DMS79 treated with DMSO at 0.1 percent for 48 hours (cell line): ENCODE data around the gene SYTL2.
A peak's percentile ranks its signal among the peaks of the same experiment; 100 is the strongest.
"Not testable (repeated sequence)": the region's sequence is repeated elsewhere in the genome, so short reads cannot be mapped to it uniquely, and the experiment has no call there.

Experiments
- DNase-seq: peaks from one replicate; lab custom pipeline; 2025; lab: John Stamatoyannopoulos, UW

Gene SYTL2

DNA sequence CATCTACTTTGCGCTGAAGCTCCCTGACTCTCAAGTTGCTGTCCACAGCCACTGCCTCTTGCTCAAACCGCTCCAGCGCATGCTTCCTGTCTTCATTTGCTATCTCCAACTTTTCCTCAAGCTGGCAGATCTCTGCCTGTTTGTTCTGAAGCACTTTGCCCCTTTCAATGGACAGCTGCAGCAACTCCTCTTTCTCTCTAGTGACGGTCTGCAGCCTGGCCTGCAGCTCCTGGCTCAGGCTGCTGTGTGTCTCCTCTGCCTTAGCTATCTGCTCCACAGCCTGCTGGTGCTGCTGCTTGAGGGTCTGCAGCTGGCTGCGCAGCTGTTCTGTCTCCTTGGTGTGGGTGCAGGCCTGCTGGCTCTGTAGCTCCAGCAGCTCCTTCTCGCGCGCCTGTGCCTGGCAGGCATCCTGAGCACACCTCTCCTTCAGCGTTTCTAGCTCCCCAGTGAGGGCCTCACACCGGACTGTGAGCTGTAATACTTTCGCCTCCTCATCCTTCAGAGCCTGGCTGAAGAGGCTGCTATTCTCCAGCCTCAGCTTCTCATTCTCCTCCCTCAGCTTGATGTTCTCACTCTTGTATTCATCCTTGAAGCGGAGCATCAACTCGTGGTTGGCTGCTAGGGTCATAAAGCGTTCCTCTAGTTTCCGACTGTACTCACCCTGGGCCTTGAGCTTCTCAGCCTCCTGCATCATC lies 125.7 kb downstream of the SYTL2 start:
- DNase-seq: peak; percentile 88

DNA sequence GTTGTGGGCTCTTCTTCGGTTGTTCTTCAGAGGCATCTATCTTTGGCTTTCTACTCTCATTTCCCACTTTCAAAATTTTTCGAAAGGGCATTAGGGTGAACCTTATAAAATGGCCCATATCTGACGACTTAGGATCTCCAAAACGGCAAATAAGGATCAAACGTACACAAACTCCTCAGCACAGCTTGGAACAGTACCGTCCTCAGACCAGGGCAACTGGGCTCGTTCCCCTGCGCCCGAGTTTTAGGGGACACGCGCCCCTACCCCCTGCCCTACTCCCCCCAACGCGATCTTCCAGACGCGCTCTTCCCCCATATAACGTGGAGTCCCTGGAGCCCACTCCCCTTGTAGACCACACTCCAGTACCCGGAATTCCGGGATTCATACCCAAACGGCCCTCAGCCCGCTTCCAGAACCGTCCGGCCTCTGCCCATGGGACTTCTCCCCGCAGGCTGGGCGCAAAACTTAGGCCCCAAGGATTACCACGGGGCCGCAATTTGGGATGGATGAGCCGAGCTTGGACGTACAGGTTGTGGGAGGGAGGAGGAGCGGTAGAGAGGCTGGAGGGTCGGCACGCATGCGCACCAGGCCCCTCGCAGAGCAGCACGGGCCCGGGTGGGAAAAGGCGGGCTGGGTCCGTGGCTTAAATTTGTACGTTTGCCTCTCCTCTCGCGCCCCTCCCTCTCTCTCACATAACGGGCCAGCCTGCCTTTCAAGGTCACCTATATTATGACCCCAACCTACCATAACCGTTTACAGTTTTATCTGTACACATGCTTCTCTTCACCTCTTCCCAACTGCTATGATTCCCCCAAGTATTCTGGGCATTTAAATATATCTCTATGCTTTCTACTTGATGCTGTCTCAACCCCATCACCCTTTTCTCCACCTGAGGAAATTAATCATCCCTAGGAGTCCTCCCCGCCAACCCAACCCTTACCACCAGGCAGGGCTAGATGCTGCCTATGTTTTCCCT lies 128.3 kb downstream of the SYTL2 start:
- no peak for DNase-seq

DNA sequence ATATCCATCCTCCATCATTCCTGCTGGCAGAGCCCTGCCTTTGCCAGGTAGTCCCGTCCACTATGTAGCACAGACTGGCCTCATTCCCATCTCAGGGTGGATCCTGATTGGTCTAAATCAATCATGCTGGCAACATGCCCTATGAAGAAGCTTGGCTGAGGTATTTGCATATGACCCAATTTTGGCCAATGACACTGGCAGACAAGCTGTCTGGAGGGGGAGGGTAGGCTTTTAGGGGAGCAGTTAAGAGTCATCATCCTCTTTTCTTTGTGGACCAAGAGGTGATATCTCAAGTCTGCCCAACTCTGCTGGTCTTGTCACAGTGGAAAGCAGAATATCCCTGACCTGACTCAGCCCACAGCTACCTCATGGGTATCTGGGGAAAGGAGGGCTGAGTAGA lies 130.0 kb downstream of the SYTL2 start:
- DNase-seq: no peak

DNA sequence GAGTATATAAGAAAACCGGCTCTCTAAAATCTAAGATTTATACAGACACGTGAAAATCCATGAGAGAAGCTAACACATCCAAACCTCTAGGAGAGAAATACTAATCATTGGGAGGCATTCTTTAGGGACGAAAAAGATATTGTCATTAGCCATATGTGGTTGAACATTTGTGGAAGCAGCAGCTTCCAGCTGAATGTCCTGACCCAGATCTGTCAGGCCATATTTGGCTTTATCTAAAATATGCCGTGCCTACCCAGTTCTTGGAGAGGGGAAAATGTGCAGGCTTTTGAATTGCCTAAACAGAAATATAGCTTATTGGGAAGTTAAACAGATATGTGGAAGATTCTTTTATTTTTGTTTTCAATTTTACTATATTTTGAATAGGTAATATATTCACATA lies 131.4 kb downstream of the SYTL2 start:
- DNase-seq: no peak

DNA sequence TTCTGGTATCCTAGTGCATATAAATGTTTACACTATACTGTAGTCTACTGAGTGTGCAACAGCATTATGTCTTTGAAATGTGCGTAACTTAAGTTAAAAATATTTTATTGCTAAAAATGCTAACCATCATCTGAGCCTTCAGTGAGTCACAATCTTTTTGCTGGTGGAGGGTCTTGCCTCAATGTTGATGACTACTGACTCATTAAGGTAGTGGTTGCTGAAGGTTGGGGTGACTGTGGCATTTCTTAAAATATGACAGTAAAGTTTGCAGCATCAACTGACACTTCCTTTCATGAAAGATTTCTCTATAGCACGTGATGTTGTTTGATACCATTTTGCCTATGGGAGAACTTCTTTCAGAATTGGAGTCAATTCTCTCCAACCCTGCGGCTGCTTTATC lies 137.5 kb downstream of the SYTL2 start:
- no peak for DNase-seq

DNA sequence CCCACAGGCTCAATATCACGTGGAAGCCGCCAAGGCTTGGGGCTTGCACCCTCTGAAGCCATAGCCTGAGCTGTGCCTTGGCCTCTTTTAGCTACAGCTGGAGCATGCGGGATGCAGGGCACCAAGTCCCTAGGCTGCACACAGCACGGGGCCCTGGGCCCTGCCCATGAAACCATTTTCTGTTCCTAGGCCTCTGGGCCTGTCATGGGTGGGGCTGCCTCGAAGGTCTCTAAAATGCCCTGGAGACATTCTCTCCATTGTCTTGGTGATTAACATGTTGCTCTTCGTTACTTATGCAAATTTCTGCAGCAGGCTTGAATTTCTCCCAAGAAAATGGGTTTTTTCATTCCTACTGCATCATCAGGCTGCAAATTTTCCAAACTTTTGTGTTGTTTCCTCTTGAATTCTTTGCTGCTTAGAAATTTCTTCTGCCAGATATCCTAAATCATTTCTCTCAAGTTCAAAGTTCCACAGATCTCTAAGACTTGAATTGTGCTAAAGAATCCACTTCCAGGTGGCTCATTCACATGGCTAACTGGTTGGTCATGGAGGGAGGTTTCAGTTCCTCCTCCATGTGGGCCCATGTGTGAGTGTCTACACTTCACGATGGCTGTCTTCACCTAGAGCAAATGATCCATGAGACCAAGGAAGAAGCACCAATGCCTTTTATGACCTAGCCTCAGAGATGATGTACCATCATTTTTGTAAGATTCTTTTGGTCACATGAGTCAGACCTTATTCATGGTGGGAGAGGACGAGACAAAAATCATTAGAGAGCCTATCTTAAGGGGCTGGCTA lies 138.6 kb downstream of the SYTL2 start:
- DNase-seq: no peak

DNA sequence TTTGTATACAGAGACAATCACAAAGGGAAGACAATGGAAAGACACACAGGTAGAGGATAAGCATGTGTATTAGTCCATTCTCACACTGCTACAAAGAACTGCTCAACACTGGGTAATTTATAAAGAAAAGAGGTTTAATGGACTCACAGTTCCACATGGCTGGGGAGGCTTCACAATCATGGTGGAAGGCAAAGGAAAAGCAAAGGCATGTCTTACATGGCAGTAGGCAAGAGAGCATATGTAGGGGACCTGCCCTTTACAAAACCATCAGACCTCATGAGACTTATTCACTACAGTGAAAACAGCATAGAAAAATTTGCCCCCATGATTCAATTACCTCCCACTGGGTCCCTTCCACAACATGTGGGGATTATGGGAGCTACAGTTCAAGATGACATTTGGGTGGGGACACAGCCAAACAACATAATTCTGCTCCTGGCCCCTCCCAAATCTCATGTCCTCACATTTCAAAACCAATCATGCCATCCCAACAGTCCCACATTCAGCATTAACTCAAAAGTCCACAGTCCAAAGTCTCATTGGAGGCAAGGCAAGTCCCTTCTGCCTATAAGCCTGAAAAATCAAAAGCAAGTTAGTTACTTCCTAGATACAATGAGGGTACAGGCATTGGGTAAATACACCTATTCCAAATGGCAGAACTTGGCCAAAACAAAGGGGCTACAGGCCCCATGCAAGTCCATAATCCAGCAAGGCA lies 139.8 kb downstream of the SYTL2 start:
- DNase-seq: not testable (repeated sequence)

DNA sequence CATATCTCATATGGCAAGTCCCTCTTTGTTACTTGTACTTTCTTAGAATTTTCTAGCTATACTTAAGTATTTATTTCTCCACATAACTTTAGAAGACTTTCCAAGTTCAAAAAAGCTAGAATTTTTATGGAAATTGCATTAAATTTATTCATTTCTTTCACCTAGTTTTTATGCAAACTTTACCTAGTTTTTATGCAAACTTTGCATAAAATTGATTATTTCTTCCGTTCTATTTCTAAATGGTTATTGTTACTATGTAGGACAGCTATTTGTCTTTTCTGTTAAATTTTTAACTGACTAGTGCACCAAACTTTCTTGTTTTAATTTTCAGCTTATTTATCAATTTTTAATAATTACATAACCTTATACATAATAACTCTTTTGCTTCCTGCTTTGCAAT lies 142.8 kb downstream of the SYTL2 start:
- no peak for DNase-seq

DNA sequence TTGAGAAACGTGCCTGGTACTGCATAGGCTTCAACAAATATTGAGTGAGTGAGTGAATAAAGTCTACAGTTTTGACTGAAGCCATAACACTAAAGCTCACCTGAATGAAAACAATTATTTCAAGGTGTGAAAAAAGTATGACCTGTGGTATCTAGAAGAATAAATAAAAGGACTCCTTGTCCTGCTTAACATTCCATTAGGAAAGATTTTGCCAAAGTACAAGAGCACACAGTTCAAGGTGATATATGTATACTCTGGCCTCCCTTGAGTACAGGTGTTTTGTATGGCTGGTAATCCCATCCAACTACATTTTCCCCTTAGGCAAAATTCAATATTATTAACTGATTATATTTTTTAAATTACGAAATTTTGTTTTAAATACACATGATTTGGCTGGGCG lies 144.3 kb downstream of the SYTL2 start:
- no peak for DNase-seq

DNA sequence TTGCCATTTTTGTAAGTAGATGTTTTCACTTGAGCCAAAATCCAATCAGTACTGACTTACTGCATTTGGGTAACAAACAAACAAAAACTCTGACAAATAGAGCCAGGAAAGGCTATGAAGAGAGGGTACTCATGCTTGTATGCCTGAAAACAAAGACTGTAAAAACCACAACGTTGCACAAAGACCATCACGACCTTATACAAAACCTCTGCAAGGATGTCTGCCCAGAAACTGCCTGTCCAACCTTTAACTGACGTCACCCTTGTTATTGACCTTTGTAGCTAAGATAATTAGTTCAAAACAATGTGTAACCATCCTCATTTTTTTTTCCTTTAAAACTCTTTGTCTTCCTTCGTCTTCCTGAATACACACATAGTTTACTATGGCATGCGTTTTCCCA lies 145.2 kb downstream of the SYTL2 start:
- DNase-seq: peak; percentile 55

DNA sequence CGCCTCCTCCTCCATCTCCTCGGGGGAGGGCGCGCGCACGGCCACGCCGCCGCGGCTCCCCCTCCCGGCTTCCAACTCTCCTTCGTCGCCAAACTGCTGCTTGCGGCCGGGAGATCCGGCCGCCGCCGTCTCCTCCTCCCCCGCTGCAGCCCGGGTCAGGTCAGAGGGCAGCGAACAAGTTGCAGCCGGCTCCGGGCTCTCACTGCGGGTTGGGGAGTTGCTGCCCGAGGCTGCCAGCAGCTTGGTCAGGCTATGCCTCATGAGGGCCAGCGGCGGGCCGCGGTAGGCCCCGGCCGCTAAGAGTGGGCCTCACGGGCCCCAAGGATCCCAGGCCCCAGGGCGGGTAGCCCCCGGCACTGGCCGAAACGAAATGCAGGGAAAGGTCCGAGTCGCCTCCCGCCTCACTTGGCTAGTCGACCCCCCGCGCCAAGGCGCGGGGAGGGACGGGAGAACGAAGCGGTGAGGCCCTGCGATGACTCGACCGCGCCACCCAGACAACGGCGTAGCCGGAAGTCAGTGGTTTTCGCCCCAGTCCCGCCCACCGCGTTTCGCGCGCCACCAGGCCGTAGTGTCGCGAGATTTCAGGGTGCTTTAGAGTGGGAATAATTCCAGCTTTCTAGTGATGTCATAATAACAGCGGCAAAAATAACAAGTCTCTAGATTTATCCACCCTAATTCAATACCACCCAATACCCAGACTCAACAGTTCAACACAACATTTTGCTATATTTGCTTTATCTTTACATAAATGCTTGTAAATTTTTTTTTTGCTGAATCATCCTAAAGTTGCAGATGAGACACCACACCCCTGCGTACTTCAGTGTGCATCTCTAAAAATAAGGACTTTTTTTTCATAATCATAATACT lies 146.1 kb downstream of the SYTL2 start, which contains the start of gene CREBZF:
Gene CREBZF (minus strand): TSS at position 515 of the 867 bp plus-strand sequence. CDS start 254 bp downstream, at position 261.
- peak; percentile 97 for DNase-seq

DNA sequence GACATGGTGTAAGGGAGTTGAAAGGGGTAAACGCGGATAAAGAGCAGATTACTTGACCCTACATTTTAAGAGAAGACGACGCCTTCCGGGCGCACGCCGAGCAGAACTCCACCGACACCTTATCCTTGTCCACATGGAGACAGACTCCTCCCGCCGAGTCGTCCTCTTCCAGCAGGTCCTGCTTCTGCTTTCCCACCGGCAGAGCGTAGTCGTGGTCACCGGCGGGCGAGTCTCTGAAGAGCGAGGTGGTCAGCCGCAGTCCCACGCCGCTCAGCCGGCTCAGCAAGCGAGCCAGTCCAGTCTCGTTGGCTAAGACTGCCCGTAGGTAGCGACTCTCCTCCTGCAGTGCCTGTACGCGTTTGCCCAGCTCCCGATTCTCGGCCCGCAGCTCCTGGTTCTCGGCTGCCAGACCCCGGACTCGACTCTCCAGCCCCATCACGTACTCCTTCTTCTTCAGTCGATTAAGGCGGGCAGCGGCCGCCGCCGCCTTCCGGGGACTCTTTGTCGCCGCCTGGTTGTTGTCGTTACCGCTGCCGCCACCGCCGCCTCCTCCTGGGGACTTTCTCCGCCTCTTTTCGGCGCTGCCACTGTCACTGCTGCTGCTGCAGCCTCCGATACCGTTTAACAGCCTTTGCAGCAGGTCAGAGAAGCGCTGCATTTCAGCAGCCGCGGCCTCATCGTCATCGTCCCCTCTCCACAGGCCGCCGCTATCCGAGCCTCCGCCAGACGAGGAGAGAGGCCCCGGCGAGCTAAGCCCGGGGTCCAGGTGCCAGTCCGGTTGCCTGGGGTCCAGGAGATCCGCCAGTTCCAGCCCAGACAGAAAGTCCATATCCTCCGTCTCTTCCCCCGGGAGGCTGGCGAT lies 147.0 kb downstream of the SYTL2 start:
- peak; percentile 67 for DNase-seq

DNA sequence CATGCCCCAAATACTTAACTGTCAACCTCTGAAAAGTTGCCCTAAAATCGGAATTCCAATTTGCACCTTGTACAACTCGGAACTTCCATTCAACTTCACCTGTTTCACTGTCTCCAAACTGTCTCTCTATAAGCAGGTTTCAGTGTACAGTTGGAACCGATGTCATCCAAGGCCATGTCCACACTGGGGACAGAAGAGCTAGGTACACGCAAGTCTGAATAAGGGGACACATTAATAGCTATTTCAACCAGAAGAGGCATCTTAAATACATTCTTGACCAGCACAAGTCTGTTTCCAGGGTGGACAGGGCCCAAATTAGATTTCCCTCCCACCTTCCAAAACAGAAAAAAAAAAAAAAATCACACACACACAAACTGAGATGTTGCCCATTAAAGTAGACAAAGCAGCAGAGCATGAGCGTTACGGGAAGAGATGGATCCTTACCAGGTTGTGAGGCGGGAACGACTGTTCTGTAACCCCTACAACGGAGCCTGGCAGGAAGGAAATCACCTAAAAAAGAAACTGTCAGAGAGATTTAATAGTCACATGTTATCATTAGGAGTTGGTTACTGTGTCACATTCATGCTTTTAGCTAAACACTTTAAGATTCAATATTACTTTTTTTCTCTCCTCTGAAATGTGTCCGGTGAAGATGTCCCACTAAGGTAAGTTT lies 147.7 kb downstream of the SYTL2 start:
- peak; percentile 27 for DNase-seq

DNA sequence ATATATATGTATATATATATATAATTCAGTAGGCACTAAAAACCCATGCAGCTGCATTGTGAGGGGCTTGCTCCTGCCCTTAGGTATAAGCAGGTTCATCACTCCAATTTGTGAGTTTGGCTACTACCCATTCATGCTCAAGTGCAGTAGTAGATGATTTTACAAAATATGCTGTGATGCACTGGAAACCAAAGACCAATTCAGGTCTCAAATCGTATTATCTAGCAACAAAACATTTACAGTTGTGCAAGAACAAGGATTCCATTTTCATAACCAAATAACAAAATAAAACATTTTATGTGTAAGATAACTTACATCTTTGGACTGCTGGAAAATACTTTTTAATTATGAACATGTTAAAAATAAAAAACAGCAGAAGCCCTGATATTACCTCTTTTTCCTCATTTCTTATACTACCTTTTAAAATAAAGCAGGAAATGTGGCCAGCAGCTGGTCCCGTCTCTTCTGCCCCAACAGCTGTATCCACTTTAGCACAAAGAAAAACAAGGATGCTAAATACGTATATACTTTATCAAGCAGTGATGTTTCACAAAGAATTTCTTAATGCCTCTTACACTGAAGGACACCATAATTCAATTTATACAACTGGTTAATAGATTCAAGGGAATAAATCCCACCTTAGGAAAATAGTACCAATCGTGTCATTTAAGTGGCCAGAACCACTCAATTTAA lies 148.8 kb downstream of the SYTL2 start:
- DNase-seq: no peak

DNA sequence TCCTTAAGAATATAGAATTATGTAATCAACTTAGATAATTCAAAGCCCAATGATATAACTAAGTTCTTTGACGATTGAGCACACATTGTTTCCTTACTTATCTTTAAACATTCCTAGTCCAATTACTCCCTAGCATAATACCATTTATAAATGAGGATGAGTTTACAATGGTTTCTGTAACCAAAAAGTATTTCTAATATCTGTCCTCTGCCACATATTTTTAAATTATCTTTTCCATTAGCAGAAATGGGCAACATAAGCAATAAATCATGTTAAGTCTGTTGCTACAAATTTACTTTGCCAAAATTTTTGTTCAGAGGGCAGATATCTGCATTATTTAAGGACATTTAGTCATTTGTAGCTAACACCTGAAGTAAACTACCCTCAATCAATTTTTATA lies 152.8 kb downstream of the SYTL2 start:
- no peak for DNase-seq

DNA sequence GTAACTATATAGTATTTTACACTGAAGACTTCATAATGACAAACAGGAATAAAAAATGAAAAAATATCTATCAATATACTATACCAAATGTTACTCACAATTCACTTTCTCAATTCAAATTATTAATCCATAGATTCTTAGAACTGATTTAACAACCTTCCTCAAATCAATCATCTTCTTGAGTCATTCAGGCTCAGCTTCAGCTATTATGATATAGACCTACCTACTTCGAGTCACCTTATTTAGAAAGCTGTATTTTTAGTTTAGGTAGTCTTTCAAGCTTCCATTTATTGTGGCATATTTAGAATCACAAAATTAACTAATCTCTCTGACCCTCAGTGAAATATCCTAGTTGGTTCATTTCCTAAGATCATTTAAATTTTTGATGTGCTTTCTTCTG lies 154.2 kb downstream of the SYTL2 start:
- no peak for DNase-seq

DNA sequence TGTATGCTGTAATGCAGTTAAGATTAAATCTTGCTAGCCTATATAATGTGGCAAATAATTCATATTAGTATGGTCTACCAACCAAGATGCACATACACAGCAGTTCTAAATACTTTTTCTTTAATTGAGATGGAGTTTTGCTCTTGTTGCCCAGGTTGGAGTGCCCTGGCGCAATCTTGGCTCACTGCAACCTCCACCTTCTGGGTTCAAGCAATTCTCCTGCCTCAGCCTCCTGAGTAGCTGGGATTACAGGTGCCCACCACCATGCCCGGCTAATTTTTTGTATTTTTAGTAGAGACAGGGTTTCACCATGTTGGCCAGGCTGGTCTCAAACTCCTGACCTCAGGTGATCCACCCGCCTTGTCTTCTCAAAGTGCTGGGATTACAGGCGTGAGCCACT lies 156.6 kb downstream of the SYTL2 start:
- DNase-seq: not testable (repeated sequence)

DNA sequence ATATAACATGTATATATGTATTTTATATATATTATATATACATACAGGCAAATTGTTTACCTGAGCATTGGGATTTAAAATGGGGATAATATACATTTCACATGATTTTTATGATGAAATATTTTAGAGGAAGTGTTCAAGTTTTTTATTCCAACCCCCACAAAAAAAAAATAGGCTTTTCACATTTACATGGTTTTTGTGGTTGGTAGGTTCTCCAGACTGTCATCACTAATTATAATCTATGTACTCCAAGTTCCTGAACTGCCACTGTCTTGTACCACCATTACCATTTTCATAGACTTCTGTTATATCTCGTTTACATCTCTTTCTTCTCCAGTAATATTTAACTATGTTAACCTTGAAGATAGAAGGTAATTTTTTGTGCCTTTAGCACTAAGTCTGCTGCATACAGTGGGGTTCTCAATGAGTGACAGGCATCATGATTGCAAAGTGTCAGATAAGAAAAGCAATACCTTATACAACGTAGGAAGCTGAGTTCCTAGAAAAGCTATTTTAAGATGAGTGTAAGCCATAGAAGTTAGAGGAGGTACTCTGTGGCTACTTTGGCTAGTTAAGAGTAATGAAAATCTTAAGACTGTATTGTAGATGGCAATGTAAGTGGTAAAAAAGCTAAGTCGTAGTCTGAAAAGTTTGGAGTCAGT lies 158.0 kb downstream of the SYTL2 start:
- no peak for DNase-seq
